GM19238 (cell line): ENCODE results near the gene CENPF.
"Not testable (repeated sequence)": the region's sequence is repeated elsewhere in the genome, so short reads cannot be mapped to it uniquely, and the experiment has no call there.

Experiments
- DNase-seq: peaks from one replicate; pipeline ENCODE4 v3.0.0; 2011; ENCODE audit warnings: low spot score; ENCODE audit not compliant: insufficient read length

Gene CENPF, protein sequence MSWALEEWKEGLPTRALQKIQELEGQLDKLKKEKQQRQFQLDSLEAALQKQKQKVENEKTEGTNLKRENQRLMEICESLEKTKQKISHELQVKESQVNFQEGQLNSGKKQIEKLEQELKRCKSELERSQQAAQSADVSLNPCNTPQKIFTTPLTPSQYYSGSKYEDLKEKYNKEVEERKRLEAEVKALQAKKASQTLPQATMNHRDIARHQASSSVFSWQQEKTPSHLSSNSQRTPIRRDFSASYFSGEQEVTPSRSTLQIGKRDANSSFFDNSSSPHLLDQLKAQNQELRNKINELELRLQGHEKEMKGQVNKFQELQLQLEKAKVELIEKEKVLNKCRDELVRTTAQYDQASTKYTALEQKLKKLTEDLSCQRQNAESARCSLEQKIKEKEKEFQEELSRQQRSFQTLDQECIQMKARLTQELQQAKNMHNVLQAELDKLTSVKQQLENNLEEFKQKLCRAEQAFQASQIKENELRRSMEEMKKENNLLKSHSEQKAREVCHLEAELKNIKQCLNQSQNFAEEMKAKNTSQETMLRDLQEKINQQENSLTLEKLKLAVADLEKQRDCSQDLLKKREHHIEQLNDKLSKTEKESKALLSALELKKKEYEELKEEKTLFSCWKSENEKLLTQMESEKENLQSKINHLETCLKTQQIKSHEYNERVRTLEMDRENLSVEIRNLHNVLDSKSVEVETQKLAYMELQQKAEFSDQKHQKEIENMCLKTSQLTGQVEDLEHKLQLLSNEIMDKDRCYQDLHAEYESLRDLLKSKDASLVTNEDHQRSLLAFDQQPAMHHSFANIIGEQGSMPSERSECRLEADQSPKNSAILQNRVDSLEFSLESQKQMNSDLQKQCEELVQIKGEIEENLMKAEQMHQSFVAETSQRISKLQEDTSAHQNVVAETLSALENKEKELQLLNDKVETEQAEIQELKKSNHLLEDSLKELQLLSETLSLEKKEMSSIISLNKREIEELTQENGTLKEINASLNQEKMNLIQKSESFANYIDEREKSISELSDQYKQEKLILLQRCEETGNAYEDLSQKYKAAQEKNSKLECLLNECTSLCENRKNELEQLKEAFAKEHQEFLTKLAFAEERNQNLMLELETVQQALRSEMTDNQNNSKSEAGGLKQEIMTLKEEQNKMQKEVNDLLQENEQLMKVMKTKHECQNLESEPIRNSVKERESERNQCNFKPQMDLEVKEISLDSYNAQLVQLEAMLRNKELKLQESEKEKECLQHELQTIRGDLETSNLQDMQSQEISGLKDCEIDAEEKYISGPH (N-terminal part only)

DNA sequence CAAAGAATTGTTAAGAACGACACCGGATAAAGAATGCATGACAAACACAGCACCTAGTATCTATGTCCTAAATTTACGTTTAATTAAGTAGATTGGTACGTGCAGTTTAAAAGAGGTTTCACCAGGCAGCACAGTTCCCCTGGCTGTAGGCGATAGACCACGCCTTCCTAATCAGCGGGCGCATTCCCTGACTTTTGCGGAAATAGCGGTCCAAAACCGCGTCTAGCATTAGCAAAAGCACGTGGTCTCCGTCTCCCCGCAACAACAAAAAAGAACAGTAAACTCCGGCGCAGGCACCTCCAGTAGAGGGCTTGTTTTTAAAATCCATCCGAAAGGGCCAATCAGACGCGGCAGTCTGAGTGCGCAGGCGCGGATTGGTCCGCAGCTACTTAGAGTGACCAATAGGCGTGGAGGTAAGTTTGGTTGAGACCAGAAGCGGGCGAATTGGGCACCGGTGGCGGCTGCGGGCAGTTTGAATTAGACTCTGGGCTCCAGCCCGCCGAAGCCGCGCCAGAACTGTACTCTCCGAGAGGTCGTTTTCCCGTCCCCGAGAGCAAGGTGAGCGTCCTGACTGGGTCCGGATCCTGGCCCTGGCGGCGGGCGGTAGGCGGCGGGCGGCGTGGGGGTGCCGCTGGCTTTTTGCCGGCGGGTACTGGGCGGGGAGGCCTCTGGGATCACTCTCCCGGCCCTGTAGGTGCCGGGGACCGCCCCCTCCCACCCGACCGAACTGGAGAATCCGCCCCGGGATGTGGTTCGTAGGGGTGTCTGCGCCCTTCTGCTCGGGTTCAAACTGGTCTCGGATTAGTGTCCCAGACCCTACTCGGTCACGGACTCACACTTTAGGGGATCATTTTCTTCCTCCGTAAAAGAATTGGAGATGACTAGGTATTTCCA lies at the start of gene CENPF:
Gene CENPF (plus strand): TSS at position 432 of the 894 bp plus-strand sequence. CDS start 10,560 bp downstream, outside the sequence.
- DNase-seq = peak; percentile 96

DNA sequence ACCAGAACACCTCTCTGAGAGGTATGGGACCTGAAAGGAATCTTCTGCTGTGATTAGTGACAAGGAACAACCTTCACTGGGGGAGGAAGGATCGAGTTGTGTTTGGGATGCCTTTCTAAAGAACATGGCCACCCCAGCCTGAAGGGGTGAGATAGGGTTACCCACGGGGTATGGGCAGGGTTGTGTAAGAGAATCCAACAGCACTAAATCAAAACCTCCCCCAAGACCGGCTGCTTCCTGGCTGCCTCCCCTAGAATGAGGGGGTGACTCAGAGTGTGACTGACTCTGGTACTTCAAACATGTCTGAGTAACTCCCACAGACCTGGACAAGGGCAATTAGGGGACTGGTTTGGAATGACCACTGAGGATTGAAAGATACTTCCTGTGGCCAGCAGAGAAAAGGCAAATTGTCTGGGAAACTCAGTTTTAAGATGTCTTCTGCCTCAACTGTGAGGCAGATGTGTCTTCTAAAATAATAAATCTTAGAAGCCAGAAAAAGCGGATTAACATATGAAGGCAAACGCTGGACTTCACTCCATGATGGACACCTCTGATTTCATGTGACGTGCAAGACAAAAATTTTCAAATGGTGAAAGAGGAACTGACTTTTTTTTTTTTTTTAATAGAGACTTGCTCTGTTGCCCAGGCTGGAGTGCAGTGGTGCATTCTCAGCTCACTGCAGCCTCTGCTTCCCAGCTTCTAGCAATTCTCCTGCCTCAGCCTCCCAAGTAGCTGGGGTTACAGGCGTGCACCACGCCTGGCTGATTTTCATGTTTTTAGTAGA lies 44.9 kb upstream of the CENPF start:
- no peak for DNase-seq

DNA sequence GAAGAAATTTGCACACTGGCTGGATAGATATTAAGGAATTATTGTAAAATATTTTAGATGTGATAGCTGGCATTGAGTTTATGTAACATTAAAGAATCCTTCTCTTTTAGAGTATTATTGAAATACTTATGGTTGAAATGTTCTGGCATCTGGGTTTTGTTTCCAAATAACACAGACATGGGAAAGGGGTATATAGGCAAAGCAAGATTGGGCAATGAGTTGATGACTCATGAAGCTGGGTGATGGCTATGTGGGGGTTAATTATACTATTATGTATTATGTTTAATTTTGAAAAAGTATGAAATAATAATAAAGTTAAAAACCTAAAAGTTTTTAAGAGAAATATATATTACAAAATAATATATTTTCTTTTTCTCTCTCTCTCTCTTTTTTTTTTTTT lies 39.1 kb upstream of the CENPF start:
- no peak for DNase-seq

DNA sequence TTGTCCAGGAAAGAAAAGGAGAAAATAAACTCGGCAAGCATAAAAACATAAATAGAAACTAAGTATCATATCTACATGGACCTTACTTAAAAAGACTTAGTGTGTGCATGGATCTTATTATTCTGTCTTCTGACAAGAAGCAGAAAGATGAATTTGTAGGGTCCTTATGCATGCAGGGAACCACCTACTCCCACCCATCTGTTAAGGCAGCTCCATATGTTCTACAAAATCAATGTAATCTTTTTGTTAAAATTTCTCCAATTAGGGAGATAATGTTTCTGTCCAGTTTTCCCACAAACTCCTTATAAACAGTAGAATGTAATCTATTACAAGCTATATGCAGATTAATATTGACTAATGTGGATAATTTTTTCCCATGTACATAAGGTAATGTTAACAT lies 37.7 kb upstream of the CENPF start:
- no peak for DNase-seq

DNA sequence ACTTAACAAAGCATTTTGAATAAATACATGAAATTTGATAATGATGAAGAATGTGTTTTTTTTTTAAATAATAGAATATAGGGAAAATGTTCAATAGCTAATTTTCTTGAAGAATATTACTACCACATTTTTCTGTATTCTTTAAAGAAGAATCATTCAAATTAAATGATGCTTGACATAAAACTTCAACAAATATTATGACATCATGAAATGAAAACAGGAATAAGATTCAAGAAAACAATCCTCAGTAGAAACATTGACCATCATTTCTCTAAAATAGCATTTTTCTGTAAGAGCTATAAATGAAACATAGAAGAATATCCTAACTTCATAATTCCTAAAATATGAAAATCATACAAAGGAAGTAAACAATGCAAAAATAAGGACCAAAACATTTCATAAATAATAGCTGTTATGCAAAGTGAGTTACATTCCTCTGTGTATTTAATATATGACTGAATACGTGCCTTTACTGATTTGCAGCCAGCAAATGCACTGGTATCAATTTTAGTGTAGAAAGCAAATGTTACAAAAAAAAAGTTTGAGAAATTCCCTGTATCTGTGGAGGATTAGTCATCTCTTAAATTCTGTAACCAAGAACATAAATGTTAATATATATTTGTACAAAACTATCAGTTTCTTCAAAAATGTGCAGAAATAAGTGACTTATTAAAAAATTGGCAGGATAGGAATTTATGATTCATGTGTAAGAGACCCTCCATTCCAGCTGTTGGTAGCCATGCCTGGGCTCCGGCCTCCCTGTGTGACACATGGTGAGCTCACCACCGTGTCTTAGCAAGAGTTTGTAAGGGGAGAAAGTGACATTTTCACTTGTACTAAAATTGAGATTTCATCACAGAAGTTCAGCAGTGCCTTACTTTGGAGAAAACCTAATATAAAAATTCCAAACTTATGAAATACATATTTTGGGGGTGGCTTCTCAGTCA lies 36.6 kb upstream of the CENPF start:
- DNase-seq = no peak

DNA sequence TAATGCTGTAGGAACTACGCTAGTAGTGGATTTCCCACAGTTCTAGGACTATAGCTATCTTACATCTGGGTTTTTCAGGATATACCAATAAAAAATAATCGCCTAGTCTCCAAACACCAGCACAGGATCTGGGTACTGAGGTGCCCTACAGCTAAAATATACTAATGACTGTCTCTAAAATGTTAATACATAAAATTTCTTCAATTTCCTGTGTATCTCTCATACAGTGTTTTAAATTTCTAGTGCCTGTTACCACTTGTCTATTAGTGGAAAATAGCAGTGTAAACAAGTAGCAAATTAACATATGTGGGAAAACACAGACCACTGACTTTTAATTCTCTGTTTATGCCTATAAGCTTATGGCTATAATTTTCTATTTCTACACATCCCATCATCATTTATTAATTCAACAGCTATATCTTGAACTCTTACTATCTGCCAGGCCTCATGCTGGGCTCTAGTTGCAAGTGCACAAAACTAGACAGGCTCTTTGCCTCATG lies 35.5 kb upstream of the CENPF start:
- DNase-seq = no peak

DNA sequence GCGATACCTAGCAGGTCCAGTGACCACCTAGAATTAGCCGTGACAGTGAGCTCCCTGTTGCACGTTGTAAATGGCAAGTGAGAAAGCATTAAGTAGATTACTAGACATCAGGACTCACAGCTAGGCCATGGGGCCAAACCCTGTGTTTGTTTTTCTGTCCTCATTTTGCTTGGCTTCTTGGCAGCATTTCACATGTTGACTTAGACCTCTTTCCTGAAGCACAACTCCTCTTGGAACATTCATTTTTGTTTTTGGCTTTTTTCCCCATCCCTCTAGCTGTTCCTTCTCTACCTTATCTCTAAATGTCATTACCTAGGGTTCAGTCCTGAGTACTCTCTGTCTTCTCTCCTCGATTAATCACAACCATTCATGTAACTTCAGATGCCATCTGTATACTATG lies 34.7 kb upstream of the CENPF start:
- DNase-seq = no peak

DNA sequence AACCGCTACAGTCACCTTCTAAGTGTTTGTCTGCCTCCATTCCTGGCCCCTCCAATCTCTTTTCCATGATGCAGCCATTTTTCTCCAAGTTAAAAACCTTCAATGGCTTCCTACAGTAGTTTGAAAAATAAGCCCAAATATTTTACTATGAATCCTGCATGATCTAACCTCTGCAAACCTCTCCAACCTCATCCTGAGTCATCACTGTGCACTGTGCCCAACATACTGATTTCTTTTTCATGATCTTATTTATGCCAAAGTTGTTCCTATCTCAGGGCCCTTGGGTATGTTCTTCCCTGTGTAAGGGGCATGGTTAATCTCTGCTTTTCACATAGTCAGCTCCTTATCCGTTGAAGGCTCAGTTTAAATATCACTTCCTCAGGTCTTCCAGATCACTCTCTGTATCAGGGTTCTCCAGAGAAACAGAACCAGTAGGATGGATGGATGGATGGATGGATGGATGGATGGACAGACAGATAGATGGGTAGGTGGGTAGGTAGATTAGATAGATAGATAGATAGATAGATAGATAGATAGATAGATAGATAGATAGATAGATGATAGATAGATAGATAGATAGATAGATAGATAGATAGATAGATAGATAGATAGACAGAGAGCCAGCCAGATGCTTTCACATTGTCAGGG lies 33.5 kb upstream of the CENPF start:
- no peak for DNase-seq

DNA sequence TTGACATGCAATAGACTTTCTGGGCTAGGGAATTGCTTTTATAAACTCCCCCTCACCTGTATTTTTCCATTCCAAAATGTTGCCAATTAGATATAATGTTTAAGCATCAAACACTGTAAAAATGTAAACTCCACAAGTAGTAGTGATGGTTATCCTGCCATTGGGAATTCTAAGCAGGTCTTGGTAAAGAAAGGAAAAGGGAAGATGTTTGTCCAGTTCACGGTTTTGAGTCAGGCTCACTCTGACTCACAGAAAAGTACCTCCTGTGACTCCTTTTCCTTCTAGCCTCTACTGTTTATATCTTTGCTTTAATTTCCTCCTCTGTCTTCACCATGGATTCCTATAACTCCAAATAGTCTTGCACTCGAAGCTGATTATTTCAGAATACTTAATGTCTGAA lies 32.6 kb upstream of the CENPF start:
- no peak for DNase-seq

DNA sequence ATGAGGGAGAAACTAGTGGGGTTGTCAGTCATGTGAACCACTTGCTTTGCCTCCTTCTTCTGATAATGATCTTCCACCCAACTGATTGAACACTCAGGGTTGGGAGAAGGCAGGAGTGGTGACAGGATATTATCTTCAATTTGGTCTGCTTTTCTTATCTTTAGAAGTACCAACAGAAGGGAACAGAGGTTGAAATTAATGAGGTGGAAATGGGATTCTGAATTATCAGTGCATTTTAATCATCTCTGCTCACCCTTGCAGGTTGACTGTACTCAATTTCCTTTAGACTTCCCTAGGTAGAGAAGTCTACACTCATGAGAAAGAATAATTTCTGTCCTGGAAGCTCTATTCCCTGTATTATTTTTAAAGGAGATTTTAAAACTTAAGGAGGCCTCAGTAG lies 31.7 kb upstream of the CENPF start:
- DNase-seq = no peak

DNA sequence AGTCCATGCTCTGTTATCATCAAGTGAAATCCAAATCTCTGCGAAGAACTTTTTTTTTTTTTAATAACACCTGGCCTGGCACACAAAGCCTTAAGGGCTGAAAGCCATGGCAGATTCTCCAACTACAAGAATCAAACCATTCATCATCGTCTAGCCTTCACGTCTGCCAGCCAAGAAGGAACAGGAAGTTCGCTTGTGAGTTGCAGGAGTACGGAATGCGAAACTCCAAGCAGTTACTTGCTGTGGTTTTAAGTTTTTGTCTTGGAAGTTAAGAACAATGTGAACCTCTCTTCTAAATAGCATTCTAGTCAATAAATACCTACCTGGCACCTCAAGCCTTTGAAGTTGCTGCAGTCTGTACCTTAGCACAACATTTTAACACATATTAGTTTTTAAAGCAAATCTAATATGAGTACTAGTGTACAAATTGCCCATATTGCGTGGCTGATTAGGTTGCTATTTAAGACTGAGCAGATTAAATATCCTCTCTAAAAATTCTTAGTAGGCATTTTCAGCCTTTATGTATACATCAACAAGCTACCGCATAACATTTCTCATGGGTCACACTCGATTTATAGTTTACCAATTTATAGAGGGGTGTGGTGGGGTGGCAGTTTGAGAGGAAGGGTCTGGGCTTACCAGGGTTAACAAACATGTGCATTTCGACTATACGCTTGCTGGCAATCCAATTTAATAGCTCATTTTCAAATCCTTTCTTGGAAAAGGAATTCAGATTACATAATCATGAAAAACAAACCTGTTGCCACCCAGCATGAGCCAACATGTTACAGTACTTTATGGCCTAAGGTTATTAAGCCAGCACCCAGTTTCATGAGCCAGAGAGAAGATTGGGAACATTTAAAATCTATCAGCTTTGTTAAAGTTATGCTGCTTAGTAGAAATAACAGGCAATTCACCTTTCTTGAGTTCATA lies 29.3 kb upstream of the CENPF start:
- DNase-seq = no peak

DNA sequence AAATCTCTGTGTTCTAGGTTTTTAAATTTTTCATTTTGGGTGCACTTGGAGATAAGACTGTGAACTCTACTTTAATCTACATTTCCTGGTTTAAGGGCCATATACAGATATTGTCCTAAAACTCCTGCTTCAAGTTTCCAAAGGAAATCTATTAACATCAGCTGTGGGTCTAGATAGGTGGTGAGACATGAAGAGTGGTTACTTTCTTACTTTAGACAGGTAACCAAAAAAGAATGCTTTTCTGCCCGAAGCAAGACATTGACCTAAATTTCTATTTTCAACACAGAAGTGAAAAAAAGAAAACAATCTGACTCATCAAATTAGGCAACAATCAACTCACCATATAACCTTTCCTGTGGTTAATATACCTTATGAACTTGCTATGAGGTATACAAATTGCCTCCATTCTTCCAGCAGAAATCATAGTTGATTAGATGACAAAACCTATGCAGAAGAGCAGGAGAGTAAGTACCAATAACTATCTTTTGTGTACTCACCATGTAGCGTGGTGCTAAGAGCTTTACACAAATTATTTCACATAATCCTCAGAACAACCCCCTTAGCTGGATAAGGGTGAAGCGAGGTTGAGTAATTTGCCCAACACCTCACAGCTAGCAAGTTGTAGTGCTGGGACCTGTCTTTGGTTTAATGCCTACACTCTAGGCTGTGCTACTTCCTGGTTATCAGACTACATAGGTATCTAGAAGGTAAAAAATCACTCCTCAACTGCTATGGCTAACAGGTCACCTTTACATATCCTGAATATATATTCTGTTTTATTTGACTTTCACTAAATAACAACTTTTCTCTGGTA lies 28.2 kb upstream of the CENPF start:
- no peak for DNase-seq

DNA sequence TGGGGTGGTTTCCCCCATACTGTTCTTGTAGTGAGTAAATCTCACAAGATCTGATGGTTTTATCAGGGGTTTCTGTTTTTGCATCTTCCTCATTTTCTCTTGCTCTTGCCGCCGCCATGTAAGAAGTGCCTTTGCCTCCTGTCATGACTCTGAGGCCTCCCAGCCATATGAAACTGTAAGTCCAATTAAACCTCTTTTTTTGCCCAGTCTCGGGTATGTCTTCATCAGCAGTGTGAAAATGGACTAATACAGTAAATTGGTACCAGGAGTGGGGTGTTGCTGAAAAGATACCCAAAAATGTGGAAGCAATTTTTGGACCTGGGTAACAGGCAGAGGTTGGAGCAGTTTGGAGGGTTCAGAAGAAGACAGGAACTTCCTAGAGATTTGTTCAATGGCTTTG lies 26.9 kb upstream of the CENPF start:
- DNase-seq = not testable (repeated sequence)

DNA sequence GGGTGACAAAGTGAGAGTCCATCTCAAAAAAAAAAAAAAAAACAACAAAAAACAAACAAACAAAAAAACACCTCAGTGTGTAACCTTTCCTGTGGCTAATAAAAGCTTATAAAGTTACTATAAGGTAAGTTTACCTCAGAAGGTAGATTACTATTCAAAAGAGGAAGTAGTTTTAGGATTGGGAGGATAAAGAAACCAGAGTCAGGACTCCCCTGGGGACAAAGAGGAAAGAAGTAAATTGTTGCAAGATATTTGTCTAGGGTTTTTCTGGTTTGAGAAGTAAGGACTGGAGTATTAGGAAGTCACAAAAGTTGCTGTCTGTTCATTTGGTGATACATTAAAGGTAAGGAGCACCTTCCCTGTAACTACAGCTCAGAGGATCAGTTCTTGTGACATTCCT lies 23.8 kb upstream of the CENPF start:
- DNase-seq = no peak

DNA sequence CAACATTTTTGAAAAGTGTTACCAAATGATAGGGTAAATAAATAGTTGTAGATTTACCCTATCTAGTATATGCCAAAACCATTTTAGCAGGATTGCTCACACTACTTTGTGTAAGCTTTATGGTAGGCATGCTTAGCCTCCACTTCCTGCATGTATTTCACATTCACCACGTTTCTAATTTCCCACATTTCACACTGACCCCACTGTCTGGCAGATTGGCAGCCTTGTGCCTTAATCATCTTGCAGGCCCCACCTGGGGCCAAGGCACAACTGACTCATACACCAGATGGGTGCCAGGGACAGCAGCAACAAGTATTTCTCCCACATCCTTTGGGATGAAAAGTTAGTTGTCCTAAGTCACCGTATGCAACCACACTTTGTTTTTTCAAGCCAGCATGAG lies 21.2 kb upstream of the CENPF start:
- DNase-seq = no peak

DNA sequence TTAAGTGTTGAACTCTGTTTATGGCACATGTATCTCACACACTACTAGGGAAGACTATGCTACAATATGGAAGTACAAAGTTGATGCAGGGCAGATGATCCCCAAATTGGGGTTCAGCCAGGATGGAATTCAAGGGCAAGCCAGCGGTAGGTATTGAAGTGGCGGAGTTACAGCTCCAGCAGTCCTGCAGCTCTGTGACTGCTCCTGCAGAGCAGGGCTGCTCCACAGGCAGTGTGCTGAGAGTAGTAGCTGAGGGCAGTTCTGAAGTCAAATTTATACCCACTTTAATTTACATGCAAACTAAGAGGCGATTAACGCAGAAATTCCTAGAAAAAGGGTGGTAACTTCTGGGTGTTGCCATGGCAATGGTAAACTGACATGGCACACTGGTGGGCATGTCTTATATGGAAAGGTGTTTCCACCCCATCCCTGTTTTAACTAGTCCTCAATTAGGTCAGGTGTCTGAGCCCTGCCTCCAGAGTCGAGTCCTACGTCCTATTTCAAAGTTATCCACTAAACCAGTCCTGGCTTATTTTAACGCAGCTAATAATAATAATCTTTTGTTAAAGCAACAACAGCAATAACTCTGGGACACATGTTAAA lies 20.6 kb upstream of the CENPF start:
- DNase-seq = no peak
